Measurements from ENCODE around the gene UBE2A.

GRCh38 chrX:119539872-119540271, 34.5 kb upstream of the UBE2A start:
- no peak for TF ChIP-seq FOXM1 (IDR thresholded peaks at IDR 0.05; ENCODE audit: borderline replicate concordance)
- no peak for TF ChIP-seq TARDBP (IDR thresholded peaks at IDR 0.05)
- no peak for TF ChIP-seq HDGF (IDR thresholded peaks at IDR 0.05; ENCODE audit: borderline replicate concordance)
- TF ChIP-seq SP1 (IDR thresholded peaks at IDR 0.05) = no peak
